Measurements from ENCODE around the gene PFDN1.

Gene PFDN1

GRCh38 chr5:140240987-140241706 lies 61.8 kb downstream of the PFDN1 start:
- no peak overlapping the region for H3K27ac ChIP-seq (ENCODE audit: low read length)
- WGBS (ENCODE audit: insufficient coverage, insufficient read length), result no CpG with 5 or more reads among the region's 9 CpGs
- no peaks in the 10 kb centered on the region for H3K27me3 ChIP-seq (ENCODE audit: control insufficient read depth, insufficient read depth, low read length)
- DNase-seq (ENCODE audit: low read depth, low spot score), result no peak
- no peak overlapping the region for H3K4me3 ChIP-seq (ENCODE audit: low read length)
- H3K4me1 ChIP-seq (ENCODE audit: control insufficient read depth, insufficient read depth, low read length), result peaks cover 3% of the 10 kb centered on the region; the same call in 1 of the 2 replicates
- no peaks in the 10 kb centered on the region for H3K9me3 ChIP-seq (ENCODE audit: control insufficient read depth, insufficient read depth, low read length)
- no peaks in the 10 kb centered on the region; the same call in 1 of the 2 replicates for H3K36me3 ChIP-seq (ENCODE audit: control insufficient read depth, insufficient read depth, low read length)

GRCh38 chr5:140239939-140240700 lies 62.8 kb downstream of the PFDN1 start:
- WGBS (ENCODE audit: insufficient coverage, insufficient read length), result no CpG with 5 or more reads among the region's 11 CpGs
- DNase-seq (ENCODE audit: low read depth, low spot score), result peak; percentile 60
- Histone ChIP-seq H3K4me1 (ENCODE audit: control insufficient read depth, insufficient read depth, low read length) (peaks cover 3% of the 10 kb centered on the region; the same call in 1 of the 2 replicates), H3K27me3 (ENCODE audit: control insufficient read depth, insufficient read depth, low read length) (no peaks in the 10 kb centered on the region), H3K27ac (ENCODE audit: low read length) (no peak overlapping the region), H3K36me3 (ENCODE audit: control insufficient read depth, insufficient read depth, low read length) (no peaks in the 10 kb centered on the region; the same call in 1 of the 2 replicates), H3K4me3 (ENCODE audit: low read length) (no peak overlapping the region), H3K9me3 (ENCODE audit: control insufficient read depth, insufficient read depth, low read length) (no peaks in the 10 kb centered on the region)

DNA sequence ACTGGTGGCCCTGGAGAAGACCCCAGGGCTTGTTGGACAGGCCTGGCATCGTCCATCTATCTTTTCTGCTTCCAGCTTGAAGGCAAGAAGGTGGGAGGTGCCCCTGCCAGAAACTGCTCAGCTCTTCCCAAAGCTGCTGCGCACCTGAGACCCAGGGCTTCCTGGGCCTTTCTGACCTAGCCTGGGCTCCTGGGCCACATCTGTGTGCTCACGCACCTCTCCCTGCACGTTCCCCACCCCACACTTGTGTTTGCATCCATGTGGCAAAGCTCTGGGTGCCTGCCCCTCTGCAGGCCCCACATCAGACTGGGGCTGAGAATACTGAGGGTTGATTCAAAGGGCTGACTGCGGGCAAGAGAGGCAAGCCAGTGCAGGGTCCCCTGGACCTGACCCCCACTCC lies 63.4 kb downstream of the PFDN1 start:
- WGBS (ENCODE audit: insufficient coverage, insufficient read length), result no CpG with 5 or more reads among the region's 5 CpGs
- Histone ChIP-seq H3K4me1 (ENCODE audit: control insufficient read depth, insufficient read depth, low read length) (peaks cover 3% of the 10 kb centered on the region; the same call in 1 of the 2 replicates), H3K36me3 (ENCODE audit: control insufficient read depth, insufficient read depth, low read length) (no peaks in the 10 kb centered on the region), H3K27me3 (ENCODE audit: control insufficient read depth, insufficient read depth, low read length) (no peaks in the 10 kb centered on the region), H3K27ac (ENCODE audit: low read length) (no peak overlapping the region), H3K4me3 (ENCODE audit: low read length) (no peak overlapping the region), H3K9me3 (ENCODE audit: control insufficient read depth, insufficient read depth, low read length) (no peaks in the 10 kb centered on the region)
- no peak for DNase-seq (ENCODE audit: low read depth, low spot score)

DNA sequence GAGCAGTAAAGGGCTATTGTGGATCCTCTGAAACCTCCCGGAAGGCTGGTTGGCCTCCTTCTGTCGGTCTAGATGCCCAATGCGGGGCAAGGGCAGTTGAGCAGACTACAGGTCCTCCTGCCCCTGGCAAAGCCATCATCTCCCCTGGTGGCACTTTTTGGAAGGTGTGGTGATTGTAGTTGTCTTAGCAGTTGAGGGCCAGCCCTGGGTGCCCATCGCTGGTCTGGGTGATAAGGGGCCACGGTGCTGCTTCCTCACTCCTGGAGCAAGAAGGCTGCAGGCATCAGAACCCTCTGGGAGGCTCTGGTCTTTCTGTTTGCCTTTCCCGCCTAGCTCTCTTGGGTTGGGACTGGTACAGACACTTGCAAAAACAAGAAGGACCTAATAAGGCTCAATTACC lies 64.1 kb downstream of the PFDN1 start:
- no CpG with 5 or more reads among the region's 6 CpGs for WGBS (ENCODE audit: insufficient coverage, insufficient read length)
- H3K4me1 ChIP-seq (ENCODE audit: control insufficient read depth, insufficient read depth, low read length), result peaks cover 3% of the 10 kb centered on the region; the same call in 1 of the 2 replicates
- H3K27me3 ChIP-seq (ENCODE audit: control insufficient read depth, insufficient read depth, low read length), result no peaks in the 10 kb centered on the region
- no peak overlapping the region for H3K27ac ChIP-seq (ENCODE audit: low read length)
- no peak overlapping the region for H3K4me3 ChIP-seq (ENCODE audit: low read length)
- H3K36me3 ChIP-seq (ENCODE audit: control insufficient read depth, insufficient read depth, low read length), result no peaks in the 10 kb centered on the region
- no peaks in the 10 kb centered on the region for H3K9me3 ChIP-seq (ENCODE audit: control insufficient read depth, insufficient read depth, low read length)
- DNase-seq (ENCODE audit: low read depth, low spot score), result no peak

GRCh38 chr5:140236891-140237598 lies 65.9 kb downstream of the PFDN1 start:
- Histone ChIP-seq H3K27me3 (ENCODE audit: control insufficient read depth, insufficient read depth, low read length) (no peaks in the 10 kb centered on the region), H3K27ac (ENCODE audit: low read length) (no peak overlapping the region), H3K9me3 (ENCODE audit: control insufficient read depth, insufficient read depth, low read length) (no peaks in the 10 kb centered on the region), H3K36me3 (ENCODE audit: control insufficient read depth, insufficient read depth, low read length) (no peaks in the 10 kb centered on the region), H3K4me3 (ENCODE audit: low read length) (no peak overlapping the region), H3K4me1 (ENCODE audit: control insufficient read depth, insufficient read depth, low read length) (peaks cover 3% of the 10 kb centered on the region; the same call in 1 of the 2 replicates)
- no peak for DNase-seq (ENCODE audit: low read depth, low spot score)
- WGBS (ENCODE audit: insufficient coverage, insufficient read length), result no CpG with 5 or more reads among the region's 6 CpGs

DNA sequence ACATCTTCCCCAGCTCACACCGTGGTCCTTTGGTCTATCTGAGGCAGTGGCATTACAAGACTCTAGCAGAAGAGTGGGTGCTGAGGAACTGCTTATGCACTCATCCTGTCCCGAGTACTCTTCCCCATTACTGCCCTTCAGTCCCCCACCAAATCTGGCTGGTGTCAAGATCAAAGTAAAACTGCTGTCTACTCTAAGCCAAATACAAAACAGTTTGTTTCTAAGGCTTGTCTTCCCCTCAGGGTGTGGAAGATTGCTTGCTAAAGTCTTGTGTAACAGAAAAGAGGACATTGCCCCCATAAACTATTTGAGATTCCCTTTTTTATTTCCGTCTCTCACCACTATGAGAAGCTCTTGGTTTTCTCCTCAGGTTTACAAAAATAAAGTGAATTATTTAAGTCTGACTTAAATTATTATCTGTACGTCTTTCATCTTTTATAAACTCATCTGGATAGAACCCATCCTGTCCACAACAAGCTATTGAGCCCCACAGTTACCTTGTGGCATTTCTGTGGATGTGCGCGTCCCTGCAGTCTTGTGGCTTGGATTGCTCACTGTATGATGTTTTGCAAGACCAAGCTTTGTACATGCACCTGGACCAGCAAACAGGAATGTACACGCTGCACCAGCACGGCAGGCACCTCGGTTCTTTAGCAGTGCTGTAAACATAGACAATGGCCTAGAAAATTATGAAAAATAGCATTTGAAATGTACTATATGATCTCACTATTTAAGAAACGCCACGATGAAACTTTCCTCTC lies 66.9 kb downstream of the PFDN1 start:
- Histone ChIP-seq H3K4me3 (ENCODE audit: low read length) (no peak overlapping the region), H3K36me3 (ENCODE audit: control insufficient read depth, insufficient read depth, low read length) (no peaks in the 10 kb centered on the region), H3K4me1 (ENCODE audit: control insufficient read depth, insufficient read depth, low read length) (no peaks in the 10 kb centered on the region), H3K9me3 (ENCODE audit: control insufficient read depth, insufficient read depth, low read length) (no peaks in the 10 kb centered on the region), H3K27me3 (ENCODE audit: control insufficient read depth, insufficient read depth, low read length) (no peaks in the 10 kb centered on the region), H3K27ac (ENCODE audit: low read length) (no peak overlapping the region)
- DNase-seq (ENCODE audit: low read depth, low spot score), result no peak
- no CpG with 5 or more reads among the region's 11 CpGs for WGBS (ENCODE audit: insufficient coverage, insufficient read length)

- no peak for DNase-seq (ENCODE audit: low read depth, low spot score)
- Histone ChIP-seq H3K9me3 (ENCODE audit: control insufficient read depth, insufficient read depth, low read length) (no peaks in the 10 kb centered on the region), H3K4me3 (ENCODE audit: low read length) (no peak overlapping the region), H3K27me3 (ENCODE audit: control insufficient read depth, insufficient read depth, low read length) (no peaks in the 10 kb centered on the region), H3K4me1 (ENCODE audit: control insufficient read depth, insufficient read depth, low read length) (no peaks in the 10 kb centered on the region), H3K36me3 (ENCODE audit: control insufficient read depth, insufficient read depth, low read length) (no peaks in the 10 kb centered on the region), H3K27ac (ENCODE audit: low read length) (no peak overlapping the region)
- no CpG with 5 or more reads among the region's 4 CpGs for WGBS (ENCODE audit: insufficient coverage, insufficient read length)
Observed at GRCh38 chr5:140234377-140234989, 68.4 kb downstream of the PFDN1 start.

DNA sequence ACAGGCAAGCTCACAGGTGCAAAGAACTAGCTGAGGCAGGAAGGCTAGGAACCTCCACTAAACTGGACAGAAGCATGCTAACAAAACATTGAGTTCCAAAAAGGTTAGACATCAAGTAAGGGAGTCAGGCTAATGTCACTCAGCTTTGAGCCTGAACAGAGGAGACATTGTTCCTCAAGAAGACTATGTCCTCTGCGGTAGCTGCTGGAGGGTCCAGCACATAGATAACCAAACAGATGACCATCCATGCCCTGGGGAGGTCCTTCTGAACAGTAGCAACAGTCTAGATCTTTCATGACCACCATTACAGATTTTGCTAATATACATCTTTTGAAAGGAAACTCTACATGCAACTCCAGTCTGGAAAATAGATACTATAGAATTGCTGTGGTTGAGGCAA lies 70.2 kb downstream of the PFDN1 start:
- no CpG with 5 or more reads among the region's 1 CpG for WGBS (ENCODE audit: insufficient coverage, insufficient read length)
- H3K4me3 ChIP-seq (ENCODE audit: low read length), result no peak overlapping the region
- no peaks in the 10 kb centered on the region for H3K4me1 ChIP-seq (ENCODE audit: control insufficient read depth, insufficient read depth, low read length)
- no peak overlapping the region for H3K27ac ChIP-seq (ENCODE audit: low read length)
- H3K9me3 ChIP-seq (ENCODE audit: control insufficient read depth, insufficient read depth, low read length), result no peaks in the 10 kb centered on the region
- H3K36me3 ChIP-seq (ENCODE audit: control insufficient read depth, insufficient read depth, low read length), result no peaks in the 10 kb centered on the region
- no peak for DNase-seq (ENCODE audit: low read depth, low spot score)
- H3K27me3 ChIP-seq (ENCODE audit: control insufficient read depth, insufficient read depth, low read length), result no peaks in the 10 kb centered on the region

- Histone ChIP-seq H3K4me1 (ENCODE audit: control insufficient read depth, insufficient read depth, low read length) (no peaks in the 10 kb centered on the region), H3K27me3 (ENCODE audit: control insufficient read depth, insufficient read depth, low read length) (no peaks in the 10 kb centered on the region), H3K9me3 (ENCODE audit: control insufficient read depth, insufficient read depth, low read length) (no peaks in the 10 kb centered on the region), H3K4me3 (ENCODE audit: low read length) (no peak overlapping the region), H3K36me3 (ENCODE audit: control insufficient read depth, insufficient read depth, low read length) (no peaks in the 10 kb centered on the region), H3K27ac (ENCODE audit: low read length) (no peak overlapping the region)
- DNase-seq (ENCODE audit: low read depth, low spot score), result no peak
- no CpG with 5 or more reads among the region's 1 CpG for WGBS (ENCODE audit: insufficient coverage, insufficient read length)
Observed at GRCh38 chr5:140230373-140230772, 72.5 kb downstream of the PFDN1 start.

All from iPS DF 6.9 (cell line).